ENCODE measurements around the gene PDC. TPM values are rescaled to one million over a fixed set of nuclear protein-coding genes. Genes with fewer than 3 reads are reported as not detected.

PDC gene
- total RNA-seq, 3 donors from 2014 or later: not detected

DNA sequence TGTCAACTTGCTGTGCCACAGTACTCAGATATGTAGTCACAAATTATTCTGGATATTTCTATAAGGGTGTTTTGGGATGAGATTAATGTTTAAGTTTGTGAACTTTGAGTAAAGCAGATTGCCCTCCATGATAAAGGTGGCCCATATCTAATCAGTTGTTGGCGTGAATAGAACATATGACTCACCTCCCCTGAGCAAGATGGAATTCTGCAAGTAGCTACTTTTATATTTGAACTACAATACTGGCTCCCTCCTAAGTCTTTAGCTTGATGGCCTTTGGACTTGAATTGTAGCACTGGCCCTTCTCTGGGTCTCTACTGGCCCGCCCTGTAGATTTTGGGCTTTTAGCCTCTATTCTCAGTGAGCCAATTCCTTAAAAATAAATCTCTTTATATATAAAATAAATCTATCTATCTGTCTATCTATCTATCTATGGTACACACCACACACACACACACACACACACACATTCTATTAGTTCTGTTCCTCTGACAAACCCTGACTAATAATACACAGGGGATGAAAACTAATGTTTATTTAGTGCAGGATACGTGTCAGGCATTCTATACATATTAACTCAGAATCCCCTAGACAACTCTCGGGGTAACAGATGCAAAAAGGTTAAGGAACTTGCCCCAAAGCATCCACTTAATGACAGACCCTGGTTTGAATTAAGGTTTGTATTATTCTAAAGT lies 37.9 kb upstream of the PDC start:
- Histone ChIP-seq H3K27ac (no peak overlapping the region), H3K9me3 (no peaks in the 10 kb centered on the region), H3K4me1 (no peaks in the 10 kb centered on the region), H3K36me3 (no peaks in the 10 kb centered on the region), H3K27me3 (no peaks in the 10 kb centered on the region), H3K4me3 (no peak overlapping the region)
- TF ChIP-seq POLR2AphosphoS5 (IDR thresholded peaks at IDR 0.05) (no peak), POLR2A (IDR thresholded peaks at IDR 0.05) (no peak)
- TF ChIP-seq, protein P1, sequence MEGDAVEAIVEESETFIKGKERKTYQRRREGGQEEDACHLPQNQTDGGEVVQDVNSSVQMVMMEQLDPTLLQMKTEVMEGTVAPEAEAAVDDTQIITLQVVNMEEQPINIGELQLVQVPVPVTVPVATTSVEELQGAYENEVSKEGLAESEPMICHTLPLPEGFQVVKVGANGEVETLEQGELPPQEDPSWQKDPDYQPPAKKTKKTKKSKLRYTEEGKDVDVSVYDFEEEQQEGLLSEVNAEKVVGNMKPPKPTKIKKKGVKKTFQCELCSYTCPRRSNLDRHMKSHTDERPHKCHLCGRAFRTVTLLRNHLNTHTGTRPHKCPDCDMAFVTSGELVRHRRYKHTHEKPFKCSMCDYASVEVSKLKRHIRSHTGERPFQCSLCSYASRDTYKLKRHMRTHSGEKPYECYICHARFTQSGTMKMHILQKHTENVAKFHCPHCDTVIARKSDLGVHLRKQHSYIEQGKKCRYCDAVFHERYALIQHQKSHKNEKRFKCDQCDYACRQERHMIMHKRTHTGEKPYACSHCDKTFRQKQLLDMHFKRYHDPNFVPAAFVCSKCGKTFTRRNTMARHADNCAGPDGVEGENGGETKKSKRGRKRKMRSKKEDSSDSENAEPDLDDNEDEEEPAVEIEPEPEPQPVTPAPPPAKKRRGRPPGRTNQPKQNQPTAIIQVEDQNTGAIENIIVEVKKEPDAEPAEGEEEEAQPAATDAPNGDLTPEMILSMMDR (IDR thresholded peaks at IDR 0.05): no peak
- DNase-seq (ENCODE audit: low spot score in 2 of 2): no peak
- intact Hi-C loops (cut with DNase I; ENCODE audit: low total_unique reads): no loop called here

DNA sequence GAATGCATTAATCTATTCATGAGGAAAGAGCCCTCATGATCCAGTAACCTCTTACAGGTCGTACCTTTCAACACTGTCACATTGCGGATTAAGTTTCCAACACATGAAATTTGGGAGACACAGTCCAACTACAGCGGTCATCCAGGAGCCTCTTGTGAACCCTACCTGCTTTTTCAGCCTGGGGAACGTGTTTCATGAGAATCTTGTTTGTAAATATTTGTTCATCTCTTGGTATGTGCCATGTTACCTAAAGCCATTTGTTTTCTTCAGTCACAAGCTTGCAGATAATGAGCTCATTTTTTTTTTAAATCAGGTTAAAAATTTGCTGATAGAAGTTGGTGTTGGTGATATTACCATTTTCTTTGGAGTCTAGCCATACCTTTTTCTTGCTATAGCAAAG lies 37.2 kb upstream of the PDC start:
- Histone ChIP-seq H3K4me1 (no peaks in the 10 kb centered on the region), H3K27me3 (no peaks in the 10 kb centered on the region), H3K36me3 (no peaks in the 10 kb centered on the region), H3K27ac (no peak overlapping the region), H3K4me3 (no peak overlapping the region), H3K9me3 (no peaks in the 10 kb centered on the region)
- no peak for DNase-seq (ENCODE audit: low spot score in 2 of 2)
- no peak for TF ChIP-seq POLR2A (IDR thresholded peaks at IDR 0.05)
- TF ChIP-seq, protein P1 (IDR thresholded peaks at IDR 0.05): no peak
- no peak for TF ChIP-seq POLR2AphosphoS5 (IDR thresholded peaks at IDR 0.05)
- intact Hi-C loops (cut with DNase I; ENCODE audit: low total_unique reads): no loop called here

DNA sequence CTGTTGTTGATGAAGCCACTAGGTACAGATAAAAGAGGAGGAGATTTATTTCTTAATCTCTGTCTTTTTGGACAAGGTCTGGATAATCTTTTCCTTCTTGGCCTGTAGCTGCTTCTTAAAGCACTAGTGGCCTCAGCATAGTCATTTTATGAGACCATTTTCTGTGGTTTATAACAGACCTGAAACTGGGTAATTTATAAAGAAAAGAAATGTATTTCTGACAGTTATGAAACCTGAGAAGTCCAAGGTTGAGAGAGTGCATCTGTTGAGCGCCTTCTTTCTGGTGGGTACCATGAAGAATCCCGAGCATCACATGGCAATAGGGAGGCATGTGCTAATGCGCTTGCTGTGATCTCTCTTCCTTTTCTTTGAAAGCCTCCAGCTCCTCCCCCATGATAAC lies 36.7 kb upstream of the PDC start:
- Histone ChIP-seq H3K4me3 (no peak overlapping the region), H3K9me3 (no peaks in the 10 kb centered on the region), H3K27me3 (no peaks in the 10 kb centered on the region), H3K27ac (no peak overlapping the region), H3K4me1 (no peaks in the 10 kb centered on the region), H3K36me3 (no peaks in the 10 kb centered on the region)
- intact Hi-C loops (cut with DNase I; ENCODE audit: low total_unique reads): no loop called here
- TF ChIP-seq, protein P1 (IDR thresholded peaks at IDR 0.05): no peak
- no peak for TF ChIP-seq POLR2AphosphoS5 (IDR thresholded peaks at IDR 0.05)
- no peak for TF ChIP-seq POLR2A (IDR thresholded peaks at IDR 0.05)
- no peak for DNase-seq (ENCODE audit: low spot score in 2 of 2)

DNA sequence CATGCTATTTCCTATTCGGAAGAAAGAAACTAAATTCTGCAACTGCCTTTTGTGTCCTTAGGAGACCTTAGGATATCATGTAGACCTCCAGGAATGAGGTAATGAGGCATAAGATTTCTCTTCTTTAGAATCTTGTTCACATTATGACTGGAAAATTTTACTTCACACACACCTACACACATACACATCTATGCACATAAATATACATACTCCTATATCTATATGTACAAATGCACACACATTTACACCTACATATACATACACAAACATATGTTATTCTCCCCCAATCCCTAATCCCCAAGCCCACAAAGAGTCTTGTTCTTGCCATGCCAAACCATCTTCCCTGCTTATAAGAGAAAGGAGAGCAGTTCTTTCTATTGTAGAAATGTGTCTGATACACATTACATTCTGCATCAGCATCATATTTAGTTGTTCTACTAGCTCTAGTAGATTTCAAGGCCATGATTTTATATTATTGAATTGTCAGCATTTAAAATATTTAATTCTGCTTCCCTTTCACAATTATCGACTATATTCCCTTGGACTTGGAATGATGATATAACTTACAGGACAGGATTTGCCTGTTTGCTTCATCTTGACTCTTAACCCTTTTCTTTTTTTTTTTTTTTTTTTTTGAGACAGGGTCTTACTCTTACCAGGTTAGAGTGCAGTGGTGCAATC lies 35.4 kb upstream of the PDC start:
- Histone ChIP-seq H3K4me1 (no peaks in the 10 kb centered on the region), H3K36me3 (no peaks in the 10 kb centered on the region), H3K27me3 (no peaks in the 10 kb centered on the region), H3K9me3 (no peaks in the 10 kb centered on the region), H3K4me3 (no peak overlapping the region), H3K27ac (no peak overlapping the region)
- DNase-seq (ENCODE audit: low spot score in 2 of 2): no peak
- TF ChIP-seq POLR2AphosphoS5 (IDR thresholded peaks at IDR 0.05): no peak
- TF ChIP-seq POLR2A (IDR thresholded peaks at IDR 0.05): no peak
- TF ChIP-seq, protein P1 (IDR thresholded peaks at IDR 0.05): no peak
- intact Hi-C loops (cut with DNase I; ENCODE audit: low total_unique reads): no loop called here

DNA sequence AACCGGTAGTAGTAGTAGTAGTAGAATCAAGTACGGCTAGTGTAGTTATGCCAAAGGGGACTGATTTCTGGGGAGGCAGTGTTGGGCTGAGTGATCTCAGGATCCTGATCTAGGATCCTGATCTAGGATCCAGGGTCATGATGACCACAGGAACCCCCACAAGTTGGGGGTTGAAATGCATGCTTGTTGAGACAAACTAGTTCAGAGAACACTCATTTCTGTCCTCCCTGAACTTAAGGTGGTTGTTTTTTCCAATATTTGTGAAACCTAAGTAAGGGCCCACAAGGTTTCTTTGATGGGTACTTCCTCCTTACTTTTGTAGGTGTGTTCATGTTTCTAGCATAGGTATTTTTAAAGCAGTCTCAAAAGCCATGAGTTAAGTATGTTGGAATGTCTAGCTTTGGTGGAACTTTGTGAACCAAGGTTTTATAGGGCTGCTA lies 33.9 kb upstream of the PDC start:
- Histone ChIP-seq H3K4me1 (no peaks in the 10 kb centered on the region), H3K9me3 (no peaks in the 10 kb centered on the region), H3K27me3 (no peaks in the 10 kb centered on the region), H3K4me3 (no peak overlapping the region), H3K36me3 (no peaks in the 10 kb centered on the region), H3K27ac (no peak overlapping the region)
- TF ChIP-seq POLR2AphosphoS5 (IDR thresholded peaks at IDR 0.05) (no peak), POLR2A (IDR thresholded peaks at IDR 0.05) (no peak)
- TF ChIP-seq, protein P1 (IDR thresholded peaks at IDR 0.05): no peak
- intact Hi-C loops (cut with DNase I; ENCODE audit: low total_unique reads): no loop called here
- DNase-seq (ENCODE audit: low spot score in 2 of 2): no peak
